ENCODE results near the gene CACNB1. TPM values are rescaled to one million over a fixed set of nuclear protein-coding genes. Genes with fewer than 3 reads are reported as not detected.

Gene CACNB1
- total and polyA plus RNA-seq, 9 donors: 2.6 to 17.7 (median 9.2) TPM

DNA sequence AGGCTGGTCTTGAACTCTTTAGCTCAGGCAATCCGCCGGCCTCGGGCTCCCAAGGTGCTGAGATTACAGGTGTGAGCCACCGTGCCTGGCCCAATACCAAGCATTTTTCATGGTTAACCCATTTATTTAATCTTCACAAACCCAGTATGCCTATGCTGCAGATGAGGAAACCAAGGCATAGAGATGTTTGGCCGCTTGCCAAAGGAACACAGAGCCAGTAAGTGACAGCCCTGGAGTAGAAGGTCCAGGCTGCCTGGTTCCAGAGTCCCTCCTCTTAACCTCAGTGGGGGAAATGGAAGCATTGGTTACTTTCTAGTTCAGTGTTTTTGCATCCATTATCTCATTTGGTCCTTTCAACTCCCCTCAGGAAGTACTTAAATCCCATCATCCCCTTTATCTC lies 16.2 kb downstream of the CACNB1 start:
- Histone ChIP-seq H3K4me3 (no peak overlapping the region), H3K9me3 (no peaks in the 10 kb centered on the region), H3K4me1 (ENCODE audit: insufficient read depth) (no peaks in the 10 kb centered on the region), H3K27me3 (no peaks in the 10 kb centered on the region), H3K27ac (no peak overlapping the region), H3K36me3 (no peaks in the 10 kb centered on the region)
- TF ChIP-seq POLR2A (IDR thresholded peaks at IDR 0.05): no peak
- no peak for TF ChIP-seq EP300 (IDR thresholded peaks at IDR 0.05)
- no peak for TF ChIP-seq CTCF (IDR thresholded peaks at IDR 0.05)
- intact Hi-C loops (cut with DNase I): no loop called here
- no peak for DNase-seq
- WGBS, 3 donors: 85 to 86% (median 85%) methylated on average over 5 of the region's 5 CpGs

DNA sequence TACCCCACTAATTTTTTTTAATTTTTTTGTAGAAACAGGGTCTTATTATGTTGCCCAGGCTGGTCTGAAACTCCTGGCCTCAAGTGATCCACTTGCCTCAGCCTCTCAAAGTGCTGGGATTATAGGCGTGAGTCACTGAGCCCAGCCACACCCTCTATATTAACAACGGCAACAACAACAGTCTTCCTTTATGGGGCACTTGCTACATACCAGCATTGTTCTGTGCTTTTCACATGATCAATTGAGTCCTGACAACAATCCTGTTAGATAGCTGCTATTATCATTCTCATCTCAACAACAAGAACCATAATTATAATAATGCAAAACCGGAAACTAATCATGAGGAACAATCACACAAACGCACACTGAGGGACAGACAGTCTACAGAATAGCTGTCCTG lies 18.9 kb downstream of the CACNB1 start:
- no peak overlapping the region for H3K27ac ChIP-seq
- intact Hi-C loops (cut with DNase I): loop anchor here in 3 of 4 donors (5.0 to 10.0 kb wide), 3 partner anchors 194 to 204 kb away; no protein-coding TSS in a partner anchor
- H3K27me3 ChIP-seq: no peaks in the 10 kb centered on the region
- WGBS, 3 donors: 80 to 85% (median 84%) methylated on average over 4 of the region's 4 CpGs
- no peak overlapping the region for H3K4me3 ChIP-seq
- H3K9me3 ChIP-seq: no peaks in the 10 kb centered on the region
- TF ChIP-seq CTCF (IDR thresholded peaks at IDR 0.05) (no peak), EP300 (IDR thresholded peaks at IDR 0.05) (no peak), POLR2A (IDR thresholded peaks at IDR 0.05) (no peak)
- H3K36me3 ChIP-seq: no peaks in the 10 kb centered on the region
- DNase-seq: no peak
- no peaks in the 10 kb centered on the region for H3K4me1 ChIP-seq (ENCODE audit: insufficient read depth)

DNA sequence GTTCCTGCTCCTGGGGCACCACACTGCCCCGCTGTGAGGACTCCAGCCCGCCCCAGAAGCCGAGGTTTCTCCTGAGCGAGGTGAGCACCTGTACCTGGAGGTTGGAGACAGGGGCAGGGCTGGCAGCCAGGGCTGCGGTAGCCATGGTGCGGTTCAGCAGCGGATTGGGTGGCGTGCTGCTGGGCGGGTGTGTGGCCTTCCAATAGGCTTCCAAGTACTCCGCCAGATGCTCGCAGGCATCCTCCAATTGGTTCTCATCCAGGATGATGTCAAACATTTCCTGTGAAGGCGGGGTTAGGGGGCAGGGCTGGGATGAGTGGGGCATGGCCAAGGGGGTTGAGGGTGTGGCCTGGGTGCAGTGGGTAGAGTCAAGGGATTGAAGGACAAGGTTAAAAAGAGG lies 20.2 kb downstream of the CACNB1 start:
- DNase-seq: no peak
- Histone ChIP-seq H3K27me3 (no peaks in the 10 kb centered on the region), H3K27ac (no peak overlapping the region), H3K36me3 (no peaks in the 10 kb centered on the region), H3K9me3 (no peaks in the 10 kb centered on the region), H3K4me3 (no peak overlapping the region), H3K4me1 (ENCODE audit: insufficient read depth) (no peaks in the 10 kb centered on the region)
- no peak for TF ChIP-seq CTCF (IDR thresholded peaks at IDR 0.05)
- TF ChIP-seq POLR2A (IDR thresholded peaks at IDR 0.05): no peak
- TF ChIP-seq EP300 (IDR thresholded peaks at IDR 0.05): no peak
- WGBS, 3 donors: 84 to 88% (median 88%) methylated on average over 12 of the region's 12 CpGs
- intact Hi-C loops (cut with DNase I): loop anchor here in 3 of 4 donors (5.0 to 10.0 kb wide), 3 partner anchors 192 to 202 kb away; no protein-coding TSS in a partner anchor

GRCh38 chr17:39175695-39176093 lies 21.8 kb downstream of the CACNB1 start:
- H3K9me3 ChIP-seq: no peaks in the 10 kb centered on the region
- H3K4me1 ChIP-seq (ENCODE audit: insufficient read depth): no peaks in the 10 kb centered on the region
- 67 to 69% (median 68%) methylated on average over 10 of the region's 10 CpGs for WGBS, 3 donors
- TF ChIP-seq POLR2A (IDR thresholded peaks at IDR 0.05) (no peak), EP300 (IDR thresholded peaks at IDR 0.05) (no peak), CTCF (IDR thresholded peaks at IDR 0.05) (no peak)
- no peak for DNase-seq
- no peak overlapping the region for H3K27ac ChIP-seq
- H3K27me3 ChIP-seq: no peaks in the 10 kb centered on the region
- no peak overlapping the region for H3K4me3 ChIP-seq
- intact Hi-C loops (cut with DNase I): loop anchor here in 3 of 4 donors (5.0 to 10.0 kb wide), 3 partner anchors 191 to 201 kb away; no protein-coding TSS in a partner anchor
- H3K36me3 ChIP-seq: no peaks in the 10 kb centered on the region

Measured in ovary (tissue), 9 donors.